HCT116 (cell line): Measurements from ENCODE around the gene PAEP. TPM values are rescaled to one million over a fixed set of nuclear protein-coding genes. Genes with fewer than 3 reads are reported as not detected.

Experiments
- ATAC-seq: fragments of 200-7000 bp; cut with Tn5 transposase; 2 replicates; pipeline ENCODE4 v1.9.1; 2020; ENCODE audit warnings: mild to moderate bottlenecking, moderate library complexity
- BruUV-seq: library from RNA; stranded (reverse); fragments of 400-500 nt; replicated peaks from 2 replicates; lab custom pipeline; 2021; lab: Mats Ljungman, UMichigan
- CTCF ChIA-PET: fragments of 300-600 bp; sonication (Branson Sonifier 250); formaldehyde crosslinking; loops from one replicate; lab custom pipeline; 2021; ENCODE audit warnings: antibody characterized with exemption; lab: Charles Lee
- POLR2A ChIA-PET: fragments of 300-600, 350-600 bp; sonication (Branson Sonifier 250); formaldehyde crosslinking; loops from one replicate; lab custom pipeline; 2021; ENCODE audit warnings: antibody characterized with exemption; lab: Charles Lee
- RAD21 ChIA-PET, 2 experiments: fragments of 300-600 bp; sonication (Branson Sonifier 250); formaldehyde crosslinking; loops; one replicate each; lab custom pipeline; 2023; ENCODE audit warnings: low total read pairs in 2 of 2; ENCODE audit not compliant: uncharacterized antibody in 2 of 2, unreplicated experiment in 2 of 2, low non-redundant PET in 1 of 2; lab: Charles Lee
- DNase-seq: peaks from one replicate; pipeline ENCODE4 v3.0.0-alpha.2; 2010; ENCODE audit warnings: low read depth, low spot score
- H2AFZ ChIP-seq: fragments of 200-600 bp; shearing (Covaris generic), sonication (generic); 2 replicates; pipeline ENCODE4 v1.6.1; 2017; ENCODE audit warnings: low read depth, mixed run types, mixed read lengths, antibody characterized with exemption, low read length; ENCODE audit not compliant: poor library complexity, severe bottlenecking
- H3K27ac ChIP-seq: 2 replicates; pipeline ENCODE4 v1.5.1; 2012; ENCODE audit warnings: low read depth, low read length
- H3K27me3 ChIP-seq: fragments of 200-600 bp; sonication (generic); 2 replicates; pipeline ENCODE4 v1.6.1; 2016; ENCODE audit warnings: mixed run types, low read length, mixed read lengths; ENCODE audit not compliant: insufficient read depth
- H3K36me3 ChIP-seq, 2 experiments: fragments of 200-500 bp in 1 of 2; fragments of 200-600 bp in 1 of 2; sonication (Bioruptor generic) in 1 of 2; sonication (generic) in 1 of 2; 2 replicates each; pipeline versions ENCODE4 v1.5.1 to v1.6.1; 2014 to 2016; ENCODE audit warnings: low read length in 2 of 2, inconsistent platforms in 1 of 2, mixed read lengths in 1 of 2, mixed run types in 1 of 2; ENCODE audit not compliant: insufficient read depth in 2 of 2, control insufficient read depth in 1 of 2
- H3K4me1 ChIP-seq, 2 experiments: fragments of 200-600 bp in 1 of 2; sonication (generic) in 1 of 2; 2 replicates each; pipeline versions ENCODE4 v1.5.1 to v1.6.1; 2012 to 2017; ENCODE audit warnings: low read length in 2 of 2, inconsistent platforms in 1 of 2, mild to moderate bottlenecking in 1 of 2, mixed read lengths in 1 of 2, mixed run types in 1 of 2, moderate library complexity in 1 of 2; ENCODE audit not compliant: insufficient read depth in 2 of 2, control insufficient read depth in 1 of 2
- H3K4me2 ChIP-seq: fragments of 200-600 bp; sonication (generic); 2 replicates; pipeline ENCODE4 v1.6.1; 2017; ENCODE audit warnings: mixed run types, low read length, mixed read lengths
- H3K4me3 ChIP-seq, 2 experiments: fragments of 200-600 bp in 1 of 2; sonication (generic) in 1 of 2; replicated peaks in 1 of 2; 2 replicates each; pipeline ENCODE4 v1.5.1; 2011 to 2016; ENCODE audit warnings: low read length in 2 of 2, control low read depth in 1 of 2, low read depth in 1 of 2, mild to moderate bottlenecking in 1 of 2, mixed read lengths in 1 of 2, mixed run types in 1 of 2
- H3K79me2 ChIP-seq: fragments of 200-600 bp; sonication (generic); 2 replicates; pipeline ENCODE4 v1.6.1; 2017; ENCODE audit warnings: mild to moderate bottlenecking, mixed run types, low read length, moderate library complexity, mixed read lengths; ENCODE audit not compliant: insufficient read depth
- H3K9ac ChIP-seq: fragments of 200-600 bp; sonication (generic); 2 replicates; pipeline ENCODE4 v1.6.1; 2016; ENCODE audit warnings: low read length, mixed read lengths
- H3K9me2 ChIP-seq: fragments of 200-600 bp; sonication (generic), shearing (Covaris generic); 2 replicates; pipeline ENCODE4 v1.6.1; 2017; ENCODE audit warnings: mixed run types, mild to moderate bottlenecking, moderate library complexity; ENCODE audit not compliant: insufficient read depth
- H3K9me3 ChIP-seq, 2 experiments: fragments of 200-500 bp in 1 of 2; fragments of 200-600 bp in 1 of 2; sonication (Bioruptor generic) in 1 of 2; sonication (generic) in 1 of 2; 2 replicates each; pipeline ENCODE4 v1.6.1; 2014 to 2017; ENCODE audit warnings: low read length in 2 of 2, mixed read lengths in 2 of 2, inconsistent platforms in 1 of 2, low read depth in 1 of 2, mild to moderate bottlenecking in 1 of 2, mixed run types in 1 of 2, moderate library complexity in 1 of 2; ENCODE audit not compliant: control insufficient read depth in 1 of 2, insufficient read depth in 1 of 2
- H4K20me1 ChIP-seq: fragments of 200-600 bp; sonication (generic), shearing (Covaris generic); 2 replicates; pipeline ENCODE4 v1.6.1; 2017; ENCODE audit warnings: mixed run types, mild to moderate bottlenecking, moderate library complexity; ENCODE audit not compliant: insufficient read depth
- ATF3 ChIP-seq: IDR thresholded peaks from 2 replicates; pipeline ENCODE4 v1.6.1; 2012
- CEBPB ChIP-seq: IDR thresholded peaks from 2 replicates; pipeline ENCODE4 v1.6.1; 2012; ENCODE audit warnings: low read depth
- CTCF ChIP-seq, 3 experiments: fragments of 200-600 bp in 1 of 3; sonication (generic) in 1 of 3; IDR thresholded peaks in 2 of 3; conservative IDR thresholded peaks in 1 of 3; 2 replicates each; pipeline ENCODE4 v1.5.1; 2012 to 2017; ENCODE audit warnings: low read depth in 2 of 3, low read length in 2 of 3, antibody characterized with exemption in 1 of 3, borderline replicate concordance in 1 of 3, control low read depth in 1 of 3, mild to moderate bottlenecking in 1 of 3, mixed read lengths in 1 of 3, mixed run types in 1 of 3, moderate library complexity in 1 of 3; ENCODE audit not compliant: insufficient read depth in 1 of 3
- EGR1 ChIP-seq: IDR thresholded peaks from 2 replicates; pipeline ENCODE4 v1.6.1; 2012; ENCODE audit warnings: low read depth
- ELF1 ChIP-seq: IDR thresholded peaks from 2 replicates; pipeline ENCODE4 v1.6.1; 2012; ENCODE audit warnings: low read depth, borderline replicate concordance
- EZH2 ChIP-seq: fragments of 200-600 bp; sonication (generic); IDR thresholded peaks from 2 replicates; pipeline ENCODE4 v1.6.1; 2017; ENCODE audit warnings: antibody characterized with exemption, mixed run types
- EZH2phosphoT487 ChIP-seq: fragments of 200-600 bp; IDR thresholded peaks from 2 replicates; pipeline ENCODE4 v1.6.1; 2018; ENCODE audit warnings: antibody characterized with exemption, borderline replicate concordance
- RAD21 ChIP-seq: IDR thresholded peaks from 2 replicates; pipeline ENCODE4 v1.6.1; 2012; ENCODE audit warnings: low read depth, mild to moderate bottlenecking
- SIN3A ChIP-seq: IDR thresholded peaks from 2 replicates; pipeline ENCODE4 v1.6.1; 2012; ENCODE audit warnings: low read depth
- SP1 ChIP-seq: IDR thresholded peaks from 2 replicates; pipeline ENCODE4 v1.6.1; 2012; ENCODE audit warnings: low read depth
- SRF ChIP-seq: IDR thresholded peaks from 2 replicates; pipeline ENCODE4 v1.6.1; 2012; ENCODE audit warnings: low read depth
- TCF7L2 ChIP-seq: IDR thresholded peaks from 2 replicates; pipeline ENCODE4 v1.7.0; 2011; ENCODE audit warnings: borderline replicate concordance, inconsistent platforms; ENCODE audit not compliant: insufficient read depth, insufficient read length; ENCODE audit errors: extremely low read depth
- ZBTB33 ChIP-seq: IDR thresholded peaks from 2 replicates; pipeline ENCODE4 v1.6.1; 2011; ENCODE audit warnings: mild to moderate bottlenecking, low read length, moderate library complexity; ENCODE audit not compliant: insufficient replicate concordance; ENCODE audit errors: extremely low read depth
- ZNF274 ChIP-seq: fragments of 200-500 bp; sonication (Bioruptor generic); IDR thresholded peaks from 2 replicates; pipeline ENCODE4 v1.6.1; 2014; ENCODE audit warnings: mild to moderate bottlenecking, low read depth, low read length, inconsistent platforms
- intact Hi-C: fragments of 100-400 bp; cut with micrococcal nuclease; formaldehyde crosslinking; loops from 2 replicates; pipeline ENCODE4 v1.10.0; 2022
- total RNA-seq: library from RNA; stranded (reverse); gene quantifications from one replicate; pipeline ENCODE4 v1.2.1, GENCODE V29; 2021; ENCODE audit not compliant: unreplicated experiment

The PAEP gene
- total RNA-seq, 1 experiment from 2014 or later: not detected

- Histone ChIP-seq H3K4me2 (no peak overlapping the region), H3K4me3 (no peak overlapping the region), H3K79me2 (no peaks in the 10 kb centered on the region), H3K9me2 (no peaks in the 10 kb centered on the region), H2AFZ (no peak overlapping the region), H3K27ac (no peak overlapping the region), H3K9ac (no peak overlapping the region), H3K9me3 (peaks cover 0 to 2% of the 10 kb centered on the region in 2 experiments; a peak in 2 of 4 replicates), H4K20me1 (no peaks in the 10 kb centered on the region), H3K27me3 (peaks cover 31% of the 10 kb centered on the region), H3K36me3 (no peaks in the 10 kb centered on the region), H3K4me1 (no peaks in the 10 kb centered on the region)
- TF ChIP-seq ZNF274 (no peak), EZH2phosphoT487 (no peak), RAD21 (no peak), ATF3 (no peak), ZBTB33 (no peak), SIN3A (no peak), TCF7L2 (no peak), CEBPB (no peak), ELF1 (no peak), CTCF (IDR thresholded peaks at IDR 0.05 in 2 of 3, conservative IDR thresholded peaks at IDR 0.05 in 1 of 3; ENCODE audit: borderline replicate concordance in 1 of 3, insufficient read depth in 1 of 3, low read depth in 2 of 3, low read length in 2 of 3) (no peak), SP1 (no peak), SRF (no peak), EZH2 (no peak), EGR1 (no peak)
- no peak for ATAC-seq
- no peak for DNase-seq
- intact Hi-C loops: no loop called here
- BruUV-seq: no TSS peak
- POLR2A ChIA-PET: no interaction called here
- RAD21 ChIA-PET: no interaction called here
- CTCF ChIA-PET: no interaction called here
Observed at GRCh38 chr9:135574331-135574730, 12.8 kb downstream of the PAEP start.
